ENCODE measurements around the gene PIEZO2.
A peak's percentile ranks its signal among the peaks of the same experiment; 100 is the strongest.
"Not testable (repeated sequence)": the region's sequence is repeated elsewhere in the genome, so short reads cannot be mapped to it uniquely, and the experiment has no call there.

PIEZO2 gene

DNA sequence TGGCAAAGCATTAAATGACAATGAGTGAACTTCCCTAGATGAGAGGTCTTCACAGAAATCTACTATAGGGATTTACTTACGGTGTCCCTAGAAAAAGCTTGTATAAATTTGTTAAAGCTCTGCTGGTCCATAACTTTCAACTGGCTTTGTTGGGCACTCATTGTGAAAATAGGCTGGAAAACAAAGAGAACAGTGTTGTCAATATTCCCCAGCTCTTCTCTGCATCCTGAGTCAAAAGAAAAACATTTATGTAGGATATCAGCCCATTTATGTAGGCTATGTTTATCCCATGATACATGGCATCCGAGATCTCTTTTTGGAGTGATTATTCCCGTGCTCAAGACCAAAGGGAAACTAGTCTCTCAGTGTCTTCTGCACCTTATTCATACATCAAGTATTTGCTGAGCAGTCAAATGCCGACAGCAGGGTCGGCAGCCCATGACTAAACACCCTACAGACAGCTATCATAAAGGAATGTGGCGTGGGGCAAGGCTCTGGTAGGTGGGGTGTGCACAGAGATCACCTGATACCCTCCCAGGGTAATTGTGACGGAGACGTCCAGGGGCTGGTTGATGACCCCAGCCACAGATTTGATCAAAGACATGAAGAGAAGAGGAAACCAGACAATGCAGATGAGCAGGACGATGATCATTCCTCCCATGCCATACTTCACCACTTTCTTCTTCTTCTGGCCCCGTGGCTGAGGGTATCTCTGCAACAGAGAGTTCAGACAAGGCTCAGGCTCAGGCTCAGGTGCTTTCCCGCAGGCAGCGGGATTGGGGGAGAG, 467.6 kb downstream of the PIEZO2 start:
- no peak for DNase-seq (ENCODE audit: low spot score)

DNA sequence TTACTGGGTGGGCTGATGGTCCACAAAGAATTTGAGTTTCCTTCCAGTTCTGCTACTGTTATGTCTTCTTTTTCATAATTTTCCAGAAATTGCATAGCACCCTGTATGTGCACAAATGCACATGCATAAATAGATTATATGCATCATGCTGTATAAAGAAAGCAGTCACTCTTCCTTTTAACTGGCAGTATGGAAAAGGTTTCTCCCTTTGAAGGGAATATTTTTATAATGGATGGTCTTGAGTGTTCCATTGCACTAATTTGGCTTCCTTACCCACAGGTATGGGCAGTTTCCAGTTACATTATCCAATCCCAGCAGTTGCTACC, 469.1 kb downstream of the PIEZO2 start:
- no peak for DNase-seq (ENCODE audit: low spot score)

DNA sequence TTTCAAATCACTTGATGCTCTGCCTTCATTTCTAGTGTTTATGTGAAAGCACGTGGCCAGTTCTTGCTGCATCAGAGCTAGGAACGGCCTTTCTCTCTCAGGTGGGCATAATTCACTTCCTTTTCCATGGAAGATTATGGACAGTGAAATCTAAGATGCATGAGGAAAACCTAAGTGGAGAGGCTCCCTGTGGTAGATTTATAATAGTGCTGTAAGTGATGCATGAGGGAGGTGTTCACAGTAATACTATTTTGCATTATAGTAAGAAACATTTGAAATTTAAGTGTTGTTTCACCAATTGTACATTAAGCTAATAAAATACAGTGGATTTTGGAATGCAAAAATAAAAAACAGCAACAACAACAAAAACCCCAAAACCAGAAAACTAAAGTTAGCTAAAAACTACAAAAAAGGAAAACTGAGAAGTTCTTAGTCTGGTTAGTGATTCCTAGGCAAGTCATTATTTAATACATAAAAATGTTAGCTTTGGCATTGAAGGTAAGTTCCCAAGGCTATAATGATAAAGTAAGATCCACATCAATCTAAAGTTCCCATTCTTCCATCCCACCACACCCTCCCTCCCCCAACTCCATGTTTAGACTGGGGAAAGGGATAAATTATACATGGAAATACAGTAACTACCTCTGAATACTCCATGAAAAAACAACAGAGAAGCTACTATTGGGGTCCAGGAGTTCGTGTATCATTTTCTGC, 469.7 kb downstream of the PIEZO2 start:
- no peak for DNase-seq (ENCODE audit: low spot score)

DNA sequence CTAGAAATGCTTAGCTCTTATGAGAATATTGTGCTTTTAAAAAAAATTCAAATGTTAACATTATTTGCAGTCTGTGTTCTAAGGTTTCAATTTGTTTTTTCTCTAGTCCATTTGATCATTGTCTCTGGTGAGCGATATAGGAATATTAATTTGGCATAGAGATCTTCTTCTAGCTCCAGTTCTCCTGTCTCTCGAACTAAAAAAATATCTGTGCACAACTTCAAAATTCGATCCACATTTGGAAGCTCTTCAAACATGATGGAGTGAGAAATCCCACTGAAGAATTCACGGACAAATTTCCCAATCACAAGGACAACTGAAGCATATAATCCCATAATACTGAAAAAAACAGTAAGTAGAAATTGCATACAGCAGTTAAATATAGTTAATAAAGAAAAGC, 477.9 kb downstream of the PIEZO2 start:
- DNase-seq (ENCODE audit: low spot score): no peak

DNA sequence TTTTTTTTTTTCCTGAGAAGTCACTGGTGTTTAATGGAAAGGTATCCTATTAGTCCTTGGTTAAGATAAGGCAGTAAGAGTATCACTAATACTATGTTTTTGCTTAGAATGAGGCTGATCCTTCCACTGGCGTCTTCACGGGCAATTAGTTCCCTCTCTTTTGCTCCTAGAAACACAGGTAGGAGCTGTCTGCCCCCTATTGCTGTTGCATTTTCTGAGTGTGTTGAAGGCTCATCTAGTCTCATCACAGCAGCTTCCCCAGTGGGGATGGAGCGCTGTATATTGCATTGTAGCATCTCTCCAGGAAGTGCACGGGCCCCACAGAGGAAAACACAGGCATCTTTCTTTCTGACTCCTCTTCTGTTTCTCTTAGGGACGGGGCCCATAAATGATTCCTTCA, 478.5 kb downstream of the PIEZO2 start:
- DNase-seq (ENCODE audit: low spot score): no peak

DNA sequence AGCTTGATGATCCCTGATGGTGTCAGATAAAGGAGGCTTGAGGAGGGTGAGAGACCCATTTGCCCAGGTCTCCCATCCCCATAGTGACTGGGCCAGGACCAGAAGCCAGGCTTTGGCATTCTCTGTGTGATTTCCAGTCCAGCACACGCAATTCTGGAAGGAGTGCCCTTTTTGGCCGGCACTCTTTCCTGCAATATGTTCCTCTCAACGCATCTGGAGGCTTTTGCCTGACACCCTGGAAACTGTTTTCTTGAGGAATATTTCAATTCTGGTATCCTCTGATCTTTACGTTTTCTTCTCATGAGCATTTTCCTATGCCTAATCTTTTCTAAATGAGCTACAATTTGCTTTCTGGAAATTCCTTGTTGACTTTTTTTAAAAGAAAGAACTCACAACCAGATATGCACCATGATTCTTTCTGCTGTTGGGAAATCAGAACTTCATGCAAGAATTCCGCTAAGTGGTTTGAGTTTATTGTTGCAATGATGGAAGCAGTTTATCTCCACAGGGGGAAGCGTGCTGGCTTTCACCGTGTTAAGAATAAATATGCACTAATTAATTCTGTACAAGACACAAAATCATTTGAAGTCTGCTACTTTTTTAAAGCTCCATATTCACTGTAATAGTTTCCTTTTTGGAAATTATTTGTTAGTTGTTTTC, 479.8 kb downstream of the PIEZO2 start:
- DNase-seq (ENCODE audit: low spot score): no peak

DNA sequence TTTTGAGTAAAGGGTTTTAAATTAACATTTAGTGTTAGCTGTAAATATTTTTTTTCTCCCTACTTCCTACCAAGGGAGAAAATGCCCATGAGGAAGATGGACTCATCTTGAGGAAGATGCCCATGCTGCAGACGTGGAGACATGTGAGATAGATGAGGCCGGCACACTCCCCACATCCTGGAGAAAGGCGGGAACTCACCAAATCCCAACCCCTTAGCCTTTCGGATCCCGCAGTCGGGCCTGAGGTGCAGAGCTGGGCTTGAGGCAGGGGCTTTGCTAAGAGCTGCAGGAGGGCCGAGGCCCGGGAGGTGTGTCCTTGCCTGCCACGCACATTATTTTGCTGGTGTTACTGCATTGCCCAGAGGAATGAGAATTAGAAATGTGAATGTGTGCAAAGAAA, 485.6 kb downstream of the PIEZO2 start:
- no peak for DNase-seq (ENCODE audit: low spot score)

DNA sequence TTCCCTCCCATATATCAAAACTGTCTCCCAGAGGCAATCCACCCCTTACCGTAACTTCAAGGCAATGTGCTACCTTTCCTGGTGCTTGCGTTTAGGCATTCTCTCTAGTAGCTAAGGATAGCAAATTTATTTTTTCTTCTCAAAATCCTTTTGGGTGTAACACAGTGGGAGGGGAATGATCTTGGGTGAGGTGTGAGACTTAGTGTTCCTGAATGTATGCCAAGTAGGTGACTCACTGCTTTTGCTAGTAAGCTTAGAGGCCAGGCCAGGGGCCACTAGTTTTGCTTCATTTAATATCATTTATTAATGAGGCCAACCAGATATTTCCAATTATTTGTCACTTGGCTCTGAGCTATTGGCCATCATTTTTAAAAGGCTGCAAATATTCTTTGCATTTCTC, 488.1 kb downstream of the PIEZO2 start:
- DNase-seq (ENCODE audit: low spot score): no peak

DNA sequence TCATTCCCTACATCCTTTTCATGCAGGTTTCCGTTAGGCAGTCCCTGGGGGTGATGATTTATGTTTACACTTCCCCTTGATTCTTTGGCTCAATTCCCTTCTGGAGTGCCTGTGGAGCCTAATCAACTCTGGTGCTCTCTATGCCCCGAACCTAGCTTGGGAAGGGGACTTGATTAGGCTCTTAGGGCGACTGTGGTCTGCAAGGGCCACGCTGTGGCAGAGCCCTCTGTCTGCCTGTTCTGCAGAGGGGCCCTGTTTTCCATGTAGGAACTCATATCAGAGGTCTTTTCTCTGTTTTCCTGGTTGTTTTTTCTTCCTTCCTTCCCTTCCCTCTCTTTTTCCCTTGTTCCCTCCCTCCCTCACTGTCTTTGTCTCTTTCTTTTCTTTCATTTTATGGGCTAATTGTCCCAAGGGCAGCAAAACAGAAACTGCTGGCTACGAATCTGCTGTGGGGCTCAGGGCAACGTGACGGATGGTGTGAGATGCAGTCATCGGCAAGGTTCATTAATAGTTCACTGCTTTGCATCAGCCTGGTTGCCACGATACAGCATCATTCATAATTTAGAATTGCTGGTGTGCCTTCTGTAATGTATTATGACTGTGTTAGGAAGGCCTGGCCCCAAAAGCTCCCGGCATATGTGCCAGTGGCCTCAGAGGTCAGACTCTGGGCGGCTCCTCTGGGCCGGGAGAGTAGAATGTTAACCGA, 489.0 kb downstream of the PIEZO2 start:
- peak; percentile 39 for DNase-seq (ENCODE audit: low spot score)

GRCh38 chr18:10659594-10659993, 489.8 kb downstream of the PIEZO2 start:
- no peak for DNase-seq (ENCODE audit: low spot score)

GRCh38 chr18:10659000-10659399, 490.4 kb downstream of the PIEZO2 start:
- no peak for DNase-seq (ENCODE audit: low spot score)

GRCh38 chr18:10644003-10644402, 505.4 kb downstream of the PIEZO2 start:
- DNase-seq (ENCODE audit: low spot score): not testable (repeated sequence)

- not testable (repeated sequence) for DNase-seq (ENCODE audit: low spot score)
Observed at GRCh38 chr18:10642915-10643524, 506.3 kb downstream of the PIEZO2 start.

- not testable (repeated sequence) for DNase-seq (ENCODE audit: low spot score)
Observed at GRCh38 chr18:10638539-10638885, 510.9 kb downstream of the PIEZO2 start.

DNA sequence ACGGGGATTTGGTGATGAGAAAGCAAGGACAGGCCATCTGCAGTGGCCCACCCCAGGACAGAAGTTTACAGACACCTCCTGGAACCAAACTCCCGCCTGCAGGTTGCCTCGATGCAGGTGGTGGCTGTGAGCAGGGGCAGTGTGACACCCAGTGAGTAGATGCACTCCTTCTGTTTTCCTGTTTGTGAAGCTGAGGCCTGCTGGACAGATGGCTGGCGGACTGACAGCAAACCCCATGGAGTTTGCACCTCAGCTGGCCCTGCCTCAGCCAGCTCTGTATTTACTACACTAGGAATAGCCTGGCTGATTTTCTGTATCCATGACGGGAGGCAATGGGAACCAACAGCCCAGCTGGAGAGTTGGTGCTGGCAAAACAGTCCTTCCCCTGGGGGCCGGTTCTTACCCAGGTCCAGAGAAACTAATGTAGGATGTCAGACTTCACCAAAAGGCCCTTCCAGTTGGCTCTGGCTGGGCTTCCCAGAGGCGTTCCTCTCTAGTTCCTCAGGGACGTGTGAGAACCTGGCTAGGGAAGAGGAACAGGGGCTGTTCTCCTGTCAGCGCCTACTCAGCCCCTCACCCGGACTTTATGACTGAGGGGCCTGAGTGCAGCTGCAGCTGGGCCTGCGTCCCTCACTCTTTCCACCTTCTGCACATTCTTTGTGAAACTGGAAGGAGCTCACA, 511.4 kb downstream of the PIEZO2 start:
- DNase-seq (ENCODE audit: low spot score): not testable (repeated sequence)

DNA sequence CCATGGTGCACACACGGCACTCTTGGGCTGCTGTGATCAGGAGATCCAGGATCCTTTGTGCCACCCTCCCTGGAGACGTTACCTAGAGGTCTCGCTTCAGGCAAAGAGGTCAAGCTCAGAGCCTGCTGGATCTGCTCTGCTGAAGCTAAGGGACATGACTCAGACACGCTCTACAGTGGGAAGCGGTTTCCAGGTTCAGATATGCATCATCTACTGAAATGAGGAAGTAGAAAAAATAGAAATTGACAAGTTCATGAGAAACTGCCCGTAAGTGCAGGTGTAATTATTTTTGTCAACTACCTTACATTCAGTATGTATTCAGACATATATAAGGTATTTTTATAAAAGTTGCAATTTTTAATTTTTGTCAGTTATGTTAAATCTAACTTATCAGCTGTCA, 520.3 kb downstream of the PIEZO2 start:
- not testable (repeated sequence) for DNase-seq (ENCODE audit: low spot score)

GRCh38 chr18:10626606-10627213, 522.7 kb downstream of the PIEZO2 start:
- DNase-seq (ENCODE audit: low spot score): not testable (repeated sequence)

DNA sequence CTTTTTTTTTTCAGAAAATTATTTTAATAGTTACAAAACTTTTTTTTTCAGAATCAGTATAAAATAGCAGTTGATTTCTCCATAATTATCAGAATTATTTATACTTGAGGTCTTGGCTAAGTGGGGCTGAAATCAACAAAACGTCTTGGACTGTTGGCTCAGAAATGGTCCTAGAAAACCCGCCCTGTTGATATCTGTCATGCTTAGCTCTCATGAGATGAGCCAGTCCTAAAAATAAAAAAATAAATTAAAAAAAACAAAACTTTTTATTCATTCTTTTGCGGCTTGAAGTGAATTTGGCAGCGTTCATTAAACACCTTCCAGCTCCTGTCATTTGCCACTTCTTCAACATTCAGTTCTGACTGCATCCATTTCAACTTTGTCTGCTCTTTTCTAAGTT, 525.8 kb downstream of the PIEZO2 start:
- not testable (repeated sequence) for DNase-seq (ENCODE audit: low spot score)

DNA sequence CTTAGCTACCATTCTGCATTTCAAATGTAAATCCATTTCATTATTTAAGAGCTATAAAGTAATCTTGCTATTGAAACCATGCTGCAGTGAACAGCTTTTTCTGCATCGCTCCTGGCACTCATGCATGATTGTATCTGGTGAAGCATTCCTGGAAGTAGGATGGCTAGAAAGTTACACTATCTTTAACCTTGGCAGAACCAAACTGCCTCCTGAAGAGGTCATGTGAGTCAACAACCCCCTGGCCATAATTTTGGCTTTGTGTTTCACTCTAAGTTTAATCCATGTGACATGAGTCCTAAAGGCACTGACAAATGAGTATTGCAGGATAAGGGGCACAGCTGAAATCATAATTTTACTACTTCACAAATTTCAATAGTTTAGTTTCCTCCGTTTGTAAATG, 526.4 kb downstream of the PIEZO2 start:
- not testable (repeated sequence) for DNase-seq (ENCODE audit: low spot score)

GRCh38 chr18:10620670-10621329, 528.6 kb downstream of the PIEZO2 start:
- peak; percentile 5 for DNase-seq (ENCODE audit: low spot score)
